NB4 (cell line): ENCODE measurements around the gene NLRP6.

ENCODE experiments used
- DNase-seq: peaks from one replicate; pipeline ENCODE4 v3.0.0; 2010; ENCODE audit warnings: low read depth
- H3K4me3 ChIP-seq: one replicate; pipeline ENCODE4 v1.5.1; 2011; ENCODE audit warnings: mild to moderate bottlenecking, low read depth, low read length, moderate library complexity
- MYC ChIP-seq: IDR thresholded peaks from 2 replicates; pipeline ENCODE4 v1.6.1; 2011; ENCODE audit warnings: low read depth, low read length
- POLR2A ChIP-seq: IDR thresholded peaks from 2 replicates; pipeline ENCODE4 v1.6.1; 2011; ENCODE audit warnings: mild to moderate bottlenecking; ENCODE audit not compliant: insufficient read length; ENCODE audit errors: extremely low read depth
- TF ChIP-seq, protein P1 (sequence below): IDR thresholded peaks from 2 replicates; pipeline ENCODE4 v1.6.1; 2011; ENCODE audit warnings: low read depth, low read length
- TF ChIP-seq, protein P2 (sequence below): IDR thresholded peaks from one replicate; pipeline ENCODE4 v1.5.1; 2012; ENCODE audit warnings: low read depth, low read length

Gene NLRP6

DNA sequence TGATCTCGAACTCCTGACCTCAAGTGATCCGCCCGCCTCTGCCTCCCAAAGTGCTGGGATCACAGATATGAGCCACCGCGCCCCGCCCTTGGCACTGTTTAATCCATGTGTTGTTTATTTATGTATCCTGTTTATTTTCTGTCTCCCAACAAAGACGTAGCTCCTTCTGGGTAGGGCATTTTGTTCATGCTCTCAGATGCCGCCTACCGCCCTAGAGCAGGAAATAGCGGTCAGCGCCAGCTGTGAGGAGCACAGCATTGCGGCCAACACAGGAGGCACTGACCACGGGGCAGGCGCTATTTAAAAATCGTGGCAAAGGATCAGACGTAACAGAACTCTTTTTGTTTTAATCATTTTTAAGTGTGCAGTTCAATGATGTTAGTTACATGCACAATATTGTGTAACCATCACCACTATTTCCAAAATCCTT lies 9.5 kb upstream of the NLRP6 start:
- TF ChIP-seq, protein P1, sequence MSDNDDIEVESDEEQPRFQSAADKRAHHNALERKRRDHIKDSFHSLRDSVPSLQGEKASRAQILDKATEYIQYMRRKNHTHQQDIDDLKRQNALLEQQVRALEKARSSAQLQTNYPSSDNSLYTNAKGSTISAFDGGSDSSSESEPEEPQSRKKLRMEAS, result peak; percentile 67; the same call in 1 of the 2 replicates
- TF ChIP-seq MYC (peak; percentile 69), POLR2A (peak; percentile 18)
- DNase-seq, result peak; percentile 92
- H3K4me3 ChIP-seq, result peak overlapping the region; percentile 76

- TF ChIP-seq MYC, result peak; percentile 3; the same call in 1 of the 2 replicates
- TF ChIP-seq POLR2A, result peak; percentile 40
- TF ChIP-seq, protein P2, sequence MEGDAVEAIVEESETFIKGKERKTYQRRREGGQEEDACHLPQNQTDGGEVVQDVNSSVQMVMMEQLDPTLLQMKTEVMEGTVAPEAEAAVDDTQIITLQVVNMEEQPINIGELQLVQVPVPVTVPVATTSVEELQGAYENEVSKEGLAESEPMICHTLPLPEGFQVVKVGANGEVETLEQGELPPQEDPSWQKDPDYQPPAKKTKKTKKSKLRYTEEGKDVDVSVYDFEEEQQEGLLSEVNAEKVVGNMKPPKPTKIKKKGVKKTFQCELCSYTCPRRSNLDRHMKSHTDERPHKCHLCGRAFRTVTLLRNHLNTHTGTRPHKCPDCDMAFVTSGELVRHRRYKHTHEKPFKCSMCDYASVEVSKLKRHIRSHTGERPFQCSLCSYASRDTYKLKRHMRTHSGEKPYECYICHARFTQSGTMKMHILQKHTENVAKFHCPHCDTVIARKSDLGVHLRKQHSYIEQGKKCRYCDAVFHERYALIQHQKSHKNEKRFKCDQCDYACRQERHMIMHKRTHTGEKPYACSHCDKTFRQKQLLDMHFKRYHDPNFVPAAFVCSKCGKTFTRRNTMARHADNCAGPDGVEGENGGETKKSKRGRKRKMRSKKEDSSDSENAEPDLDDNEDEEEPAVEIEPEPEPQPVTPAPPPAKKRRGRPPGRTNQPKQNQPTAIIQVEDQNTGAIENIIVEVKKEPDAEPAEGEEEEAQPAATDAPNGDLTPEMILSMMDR, result no peak
- TF ChIP-seq, protein P1, result peak; percentile 45; the same call in 1 of the 2 replicates
- DNase-seq, result peak; percentile 94
- peak overlapping the region; percentile 76 for H3K4me3 ChIP-seq
Measured at GRCh38 chr11:269146-269890, 8.9 kb upstream of the NLRP6 start.

GRCh38 chr11:270451-271318 lies 7.5 kb upstream of the NLRP6 start:
- TF ChIP-seq, protein P2, result no peak
- TF ChIP-seq MYC, result no peak
- TF ChIP-seq, protein P1, result no peak
- no peak for TF ChIP-seq POLR2A
- DNase-seq, result no peak
- H3K4me3 ChIP-seq, result no peak overlapping the region

DNA sequence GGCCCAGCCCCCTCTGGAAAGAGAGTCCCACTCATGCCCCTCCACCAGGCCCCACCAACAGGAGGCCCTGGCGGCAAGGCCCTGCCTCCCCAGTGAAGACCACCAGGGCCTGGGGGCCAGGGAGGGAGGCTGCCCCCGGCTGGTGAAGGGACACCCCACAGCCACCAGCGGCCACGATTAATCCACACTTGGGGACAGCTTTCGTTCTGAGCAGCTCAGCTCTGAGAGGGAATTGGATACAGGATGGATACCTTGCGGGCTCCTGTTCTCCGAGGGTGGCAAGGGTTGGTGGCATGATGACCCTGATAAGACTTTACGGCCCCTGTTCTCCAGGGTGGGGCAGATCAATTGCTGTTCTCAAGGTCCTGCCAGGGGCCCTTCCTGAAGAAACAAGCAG lies 6.9 kb upstream of the NLRP6 start:
- no peak for DNase-seq
- TF ChIP-seq POLR2A (no peak), MYC (no peak)
- TF ChIP-seq, protein P1, result no peak
- TF ChIP-seq, protein P2, result no peak
- H3K4me3 ChIP-seq, result no peak overlapping the region

DNA sequence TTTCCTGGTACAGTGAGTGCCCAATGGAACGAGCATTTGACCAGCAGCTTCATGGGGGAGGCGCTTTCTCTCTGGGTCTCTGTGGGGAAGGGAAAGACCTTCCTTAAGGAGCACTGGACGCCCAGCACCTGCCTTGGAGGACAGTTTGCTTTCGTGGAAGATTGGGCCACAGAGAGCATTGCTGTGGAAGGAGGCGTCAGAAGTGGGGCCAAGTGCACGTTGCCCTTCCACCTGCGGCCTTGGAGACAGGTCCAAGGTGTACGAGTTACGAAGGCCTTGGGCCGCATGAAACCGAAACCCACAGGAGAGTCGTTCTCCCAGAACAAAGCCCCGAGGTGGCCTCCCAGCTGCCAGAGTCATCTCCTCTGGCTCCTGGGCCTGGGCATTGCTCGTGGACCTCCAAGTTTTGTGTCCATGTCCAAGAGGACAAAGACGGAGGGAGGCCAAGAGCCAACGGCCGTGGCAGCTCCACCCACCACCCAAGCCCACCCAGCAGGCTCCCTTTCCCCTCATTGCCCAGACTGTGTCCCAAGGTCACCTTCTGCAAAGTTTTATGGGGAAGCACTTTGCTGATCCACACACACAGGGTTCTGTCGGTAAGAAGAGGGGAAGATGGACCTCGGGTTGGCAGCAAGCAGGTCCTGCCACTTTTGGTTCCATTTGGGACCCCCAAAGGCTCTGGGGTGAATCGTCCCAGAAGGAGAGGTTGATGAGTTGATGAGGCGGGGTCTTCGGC lies 5.8 kb upstream of the NLRP6 start:
- DNase-seq, result no peak
- no peak overlapping the region for H3K4me3 ChIP-seq
- TF ChIP-seq, protein P2, result no peak
- TF ChIP-seq MYC, result no peak
- TF ChIP-seq, protein P1, result no peak
- TF ChIP-seq POLR2A, result no peak
